GM19240 (cell line): ENCODE data around the gene FGFBP1.
"Not testable (repeated sequence)": the region's sequence is repeated elsewhere in the genome, so short reads cannot be mapped to it uniquely, and the experiment has no call there.

Experiments
- DNase-seq: peaks from one replicate; pipeline ENCODE4 v3.0.0; 2011; ENCODE audit warnings: low spot score; ENCODE audit not compliant: insufficient read length

The FGFBP1 gene

DNA sequence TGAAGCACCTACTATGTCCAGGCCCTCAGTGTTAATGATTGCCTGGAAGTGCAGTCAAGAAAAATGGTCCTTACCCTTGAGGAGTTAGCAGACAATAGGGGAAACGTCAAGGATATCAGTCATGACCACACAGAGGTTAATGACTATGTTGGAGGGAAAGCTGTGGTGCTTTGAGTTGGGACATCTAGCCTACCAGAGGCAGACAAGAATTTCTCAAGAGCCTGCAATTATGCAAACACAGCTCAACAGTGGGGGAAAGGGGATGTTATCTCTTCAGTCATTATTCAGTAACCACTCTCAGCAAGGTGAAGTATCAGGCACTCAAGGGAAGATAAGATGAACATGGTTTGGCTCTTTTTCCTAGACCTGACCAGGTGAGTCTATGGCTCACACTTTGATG is 7.0 kb upstream of the FGFBP1 start:
- DNase-seq = no peak

DNA sequence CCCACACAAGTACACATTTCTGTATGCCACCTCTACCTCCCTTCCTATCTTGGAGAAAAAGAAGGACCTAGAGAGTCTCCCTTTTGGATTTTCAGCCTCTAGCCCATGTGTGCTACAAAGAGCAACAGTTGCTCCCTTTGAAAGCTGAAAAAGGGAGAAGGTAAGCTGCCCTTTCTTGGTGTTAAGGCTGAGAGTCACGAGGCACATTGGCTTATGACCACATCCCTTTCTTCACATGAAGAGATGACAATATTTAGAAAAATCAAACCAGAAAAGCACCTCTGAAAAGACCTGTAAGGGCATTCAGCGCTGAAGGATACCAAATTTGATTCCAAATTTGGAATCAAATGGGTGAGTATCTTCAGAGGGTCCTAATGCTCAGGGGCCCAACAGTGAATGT is 6.4 kb upstream of the FGFBP1 start:
- DNase-seq = no peak

- no peak for DNase-seq
Measured at GRCh38 chr4:15942283-15942682, 3.7 kb upstream of the FGFBP1 start.

DNA sequence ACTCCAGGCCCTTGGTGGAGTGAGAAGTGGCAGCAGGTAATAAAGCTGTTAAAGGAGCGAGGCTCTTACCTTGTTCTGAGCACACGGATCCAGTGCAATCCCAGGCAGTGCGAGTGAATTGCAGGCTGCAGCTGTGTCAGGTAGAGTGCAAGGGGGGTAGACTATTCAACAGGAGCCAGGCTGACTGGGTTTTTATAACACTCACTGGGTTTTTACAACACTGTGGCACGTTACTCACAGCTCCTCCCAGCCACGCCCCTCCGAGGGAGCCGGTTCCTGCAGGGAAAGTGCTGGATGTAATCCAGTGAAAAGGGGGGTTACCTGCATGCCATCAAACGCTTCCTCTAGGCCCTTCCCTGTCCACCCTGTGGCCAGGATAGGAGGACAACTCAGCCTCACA is 358 bp downstream of the FGFBP1 start:
- DNase-seq = no peak

- no peak for DNase-seq
Measured at GRCh38 chr4:15936495-15936894, 2.0 kb downstream of the FGFBP1 start.

- DNase-seq = no peak
Measured at GRCh38 chr4:15935504-15936402, 2.8 kb downstream of the FGFBP1 start.

DNA sequence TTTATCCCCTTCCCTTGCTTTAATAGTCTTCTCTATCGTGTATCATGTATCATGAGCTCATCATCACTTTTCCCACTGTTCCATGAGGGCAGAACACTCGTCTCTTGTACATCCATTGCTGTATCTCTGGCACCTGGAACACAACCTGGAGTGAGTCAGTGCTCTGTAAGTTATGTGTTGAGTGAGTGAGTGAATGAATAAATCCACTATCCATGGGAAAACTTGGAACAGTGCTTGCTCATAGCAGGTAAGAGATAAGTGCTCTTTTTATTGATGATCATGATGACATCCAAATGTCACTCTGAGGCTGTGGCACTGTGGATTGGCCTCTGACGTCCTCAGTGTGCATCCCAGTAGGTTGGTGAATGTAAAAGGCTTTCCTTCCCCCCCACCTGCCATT is 4.3 kb downstream of the FGFBP1 start:
- no peak for DNase-seq

GRCh38 chr4:15931451-15932210 is 6.9 kb downstream of the FGFBP1 start:
- DNase-seq = no peak

GRCh38 chr4:15930314-15930713 is 8.2 kb downstream of the FGFBP1 start:
- no peak for DNase-seq

DNA sequence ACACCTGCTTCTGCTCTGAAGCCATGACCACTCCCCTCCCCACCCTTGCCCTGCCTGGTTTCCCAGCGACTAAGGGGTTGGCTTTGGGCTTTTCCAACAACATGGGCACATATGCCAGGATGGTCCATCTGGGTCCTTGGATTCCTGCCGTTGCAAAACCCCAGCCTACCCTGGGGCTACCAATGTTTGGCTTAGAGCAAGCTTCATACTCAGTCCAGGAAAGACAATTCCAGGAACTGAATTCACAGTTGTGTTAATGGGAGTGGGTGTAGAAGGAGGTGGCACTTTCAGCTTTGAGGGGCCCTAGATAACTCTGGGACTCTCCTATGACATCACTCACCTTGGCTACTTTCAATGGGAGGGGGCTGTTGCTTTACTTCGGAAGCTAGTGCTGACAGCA is 9.0 kb downstream of the FGFBP1 start:
- DNase-seq = no peak

- no peak for DNase-seq
Measured at GRCh38 chr4:15928883-15929282, 9.7 kb downstream of the FGFBP1 start.

DNA sequence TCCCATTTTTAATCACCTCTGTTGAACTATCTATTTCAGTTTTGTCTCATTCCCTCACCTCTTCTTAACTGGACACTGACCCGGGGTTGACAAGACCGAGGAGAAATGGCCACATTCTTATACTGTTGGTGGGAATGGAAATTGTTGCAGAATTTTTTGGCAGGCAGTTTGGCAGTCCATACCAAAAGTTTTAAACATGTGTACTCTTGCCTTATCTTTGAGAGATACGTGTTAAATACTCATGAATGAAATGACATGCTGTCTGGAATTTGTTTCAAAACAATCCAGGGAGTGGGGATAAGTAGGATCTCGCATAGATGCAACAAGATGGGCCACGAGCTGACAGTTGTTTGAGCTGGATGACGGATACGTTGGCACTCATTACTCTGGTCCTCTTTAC is 12.1 kb downstream of the FGFBP1 start:
- DNase-seq = no peak

DNA sequence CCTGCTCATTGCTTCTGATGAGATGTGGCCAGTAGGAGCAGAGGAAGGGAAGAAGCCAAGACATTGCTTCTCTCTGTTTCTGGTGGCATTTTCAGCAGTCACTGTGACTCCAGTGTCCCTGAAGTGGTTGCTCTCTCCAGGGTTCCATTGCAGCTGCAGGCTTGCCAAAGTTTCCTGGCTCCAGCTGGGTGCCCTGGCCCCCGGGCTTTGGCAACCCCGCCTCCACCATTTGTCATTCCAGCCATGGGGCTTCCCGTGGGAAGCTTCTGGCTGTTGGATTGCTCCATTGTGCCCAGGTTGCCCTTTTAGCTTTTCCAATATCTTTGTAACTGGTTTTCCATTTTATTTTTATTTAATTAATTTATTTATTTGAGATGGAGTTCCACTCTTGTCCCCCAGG is 12.7 kb downstream of the FGFBP1 start:
- DNase-seq = no peak

GRCh38 chr4:15921592-15921932 is 17.0 kb downstream of the FGFBP1 start:
- DNase-seq = no peak

- DNase-seq = no peak
Measured at GRCh38 chr4:15920723-15921591, 17.6 kb downstream of the FGFBP1 start.

- DNase-seq = no peak
Measured at GRCh38 chr4:15918484-15919129, 19.9 kb downstream of the FGFBP1 start.

GRCh38 chr4:15917297-15917696 is 21.2 kb downstream of the FGFBP1 start:
- DNase-seq = no peak

GRCh38 chr4:15916358-15916757 is 22.2 kb downstream of the FGFBP1 start:
- not testable (repeated sequence) for DNase-seq

- DNase-seq = no peak
Measured at GRCh38 chr4:15914736-15915135, 23.8 kb downstream of the FGFBP1 start.

- DNase-seq = no peak
Measured at GRCh38 chr4:15914291-15914690, 24.2 kb downstream of the FGFBP1 start.

- DNase-seq = no peak
Measured at GRCh38 chr4:15913631-15913970, 24.9 kb downstream of the FGFBP1 start.
